WERI-Rb-1 (cell line): ENCODE measurements around the gene VPS13D.

Experiments used
- DNase-seq: peaks from one replicate; pipeline ENCODE4 v3.0.0-alpha.2; 2020
- H3K27ac ChIP-seq: fragments of 250-450 bp; sonication (Bioruptor Pico); 2 replicates; pipeline ENCODE4 v1.5.1; 2020; ENCODE audit warnings: mild to moderate bottlenecking, moderate library complexity
- H3K27me3 ChIP-seq: fragments of 250-450 bp; sonication (Bioruptor Pico); 2 replicates; pipeline ENCODE4 v1.5.1; 2021; ENCODE audit warnings: mild to moderate bottlenecking, low read depth, moderate library complexity; ENCODE audit not compliant: insufficient read depth, severe bottlenecking
- H3K36me3 ChIP-seq: fragments of 250-450 bp; sonication (Bioruptor Pico); 2 replicates; pipeline ENCODE4 v1.5.1; 2020; ENCODE audit warnings: mild to moderate bottlenecking, moderate library complexity
- H3K4me3 ChIP-seq: 2 replicates; pipeline ENCODE4 v1.5.1; 2011; ENCODE audit warnings: low read depth, mild to moderate bottlenecking, control low read depth, low read length
- H3K9me3 ChIP-seq: fragments of 250-450 bp; sonication (Bioruptor Pico); 2 replicates; pipeline ENCODE4 v1.5.1; 2021; ENCODE audit warnings: mild to moderate bottlenecking, moderate library complexity; ENCODE audit not compliant: severe bottlenecking
- TF ChIP-seq, protein P1 (sequence below): IDR thresholded peaks from 2 replicates; pipeline ENCODE4 v1.5.1; 2011; ENCODE audit warnings: low read depth, mild to moderate bottlenecking, control low read depth, inconsistent platforms, low read length

The VPS13D gene

DNA sequence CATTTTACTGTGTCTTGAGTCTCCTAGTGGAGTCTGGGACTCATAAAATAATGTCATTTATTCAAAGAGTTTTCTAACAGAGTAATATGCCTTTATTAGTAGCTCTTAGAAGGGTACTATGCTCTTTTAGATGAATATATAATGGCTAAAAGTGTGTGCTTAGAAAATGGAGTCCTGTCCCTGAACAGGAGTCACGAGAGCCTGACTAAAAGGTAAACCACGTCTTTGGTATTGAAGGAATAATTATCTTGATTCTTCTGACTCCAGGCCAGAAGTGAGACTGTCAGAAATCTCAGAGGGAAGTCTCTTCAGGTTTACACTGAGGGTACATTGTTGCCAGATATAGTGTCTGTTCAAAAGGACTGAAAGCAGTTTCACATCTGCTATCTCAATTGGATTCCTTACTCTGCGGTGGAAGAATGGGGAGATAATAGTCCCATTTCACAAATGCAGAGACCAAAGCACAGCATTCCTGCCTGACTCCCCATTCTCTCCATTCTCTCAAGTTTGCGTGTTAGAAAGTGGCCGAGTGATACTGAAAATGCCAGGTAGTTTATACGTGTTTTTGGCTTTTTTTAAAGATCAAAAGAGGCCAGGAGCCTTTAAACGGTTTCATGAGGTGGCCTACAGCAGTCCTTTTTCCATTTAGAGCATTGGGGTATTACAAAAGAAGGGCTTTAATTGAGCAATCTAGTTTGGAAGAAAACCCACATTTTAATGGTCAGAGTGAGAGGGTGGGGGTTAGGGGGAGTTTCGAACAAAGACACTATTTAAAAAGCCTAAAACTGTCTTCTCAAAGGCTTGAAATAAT, 176.6 kb downstream of the VPS13D start:
- no peaks in the 10 kb centered on the region for H3K9me3 ChIP-seq
- TF ChIP-seq, protein P1, sequence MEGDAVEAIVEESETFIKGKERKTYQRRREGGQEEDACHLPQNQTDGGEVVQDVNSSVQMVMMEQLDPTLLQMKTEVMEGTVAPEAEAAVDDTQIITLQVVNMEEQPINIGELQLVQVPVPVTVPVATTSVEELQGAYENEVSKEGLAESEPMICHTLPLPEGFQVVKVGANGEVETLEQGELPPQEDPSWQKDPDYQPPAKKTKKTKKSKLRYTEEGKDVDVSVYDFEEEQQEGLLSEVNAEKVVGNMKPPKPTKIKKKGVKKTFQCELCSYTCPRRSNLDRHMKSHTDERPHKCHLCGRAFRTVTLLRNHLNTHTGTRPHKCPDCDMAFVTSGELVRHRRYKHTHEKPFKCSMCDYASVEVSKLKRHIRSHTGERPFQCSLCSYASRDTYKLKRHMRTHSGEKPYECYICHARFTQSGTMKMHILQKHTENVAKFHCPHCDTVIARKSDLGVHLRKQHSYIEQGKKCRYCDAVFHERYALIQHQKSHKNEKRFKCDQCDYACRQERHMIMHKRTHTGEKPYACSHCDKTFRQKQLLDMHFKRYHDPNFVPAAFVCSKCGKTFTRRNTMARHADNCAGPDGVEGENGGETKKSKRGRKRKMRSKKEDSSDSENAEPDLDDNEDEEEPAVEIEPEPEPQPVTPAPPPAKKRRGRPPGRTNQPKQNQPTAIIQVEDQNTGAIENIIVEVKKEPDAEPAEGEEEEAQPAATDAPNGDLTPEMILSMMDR: no peak
- peaks cover 7% of the 10 kb centered on the region; the same call in 1 of the 2 replicates for H3K36me3 ChIP-seq
- no peak overlapping the region for H3K27ac ChIP-seq
- H3K4me3 ChIP-seq: no peak overlapping the region
- no peak for DNase-seq
- H3K27me3 ChIP-seq: no peaks in the 10 kb centered on the region

DNA sequence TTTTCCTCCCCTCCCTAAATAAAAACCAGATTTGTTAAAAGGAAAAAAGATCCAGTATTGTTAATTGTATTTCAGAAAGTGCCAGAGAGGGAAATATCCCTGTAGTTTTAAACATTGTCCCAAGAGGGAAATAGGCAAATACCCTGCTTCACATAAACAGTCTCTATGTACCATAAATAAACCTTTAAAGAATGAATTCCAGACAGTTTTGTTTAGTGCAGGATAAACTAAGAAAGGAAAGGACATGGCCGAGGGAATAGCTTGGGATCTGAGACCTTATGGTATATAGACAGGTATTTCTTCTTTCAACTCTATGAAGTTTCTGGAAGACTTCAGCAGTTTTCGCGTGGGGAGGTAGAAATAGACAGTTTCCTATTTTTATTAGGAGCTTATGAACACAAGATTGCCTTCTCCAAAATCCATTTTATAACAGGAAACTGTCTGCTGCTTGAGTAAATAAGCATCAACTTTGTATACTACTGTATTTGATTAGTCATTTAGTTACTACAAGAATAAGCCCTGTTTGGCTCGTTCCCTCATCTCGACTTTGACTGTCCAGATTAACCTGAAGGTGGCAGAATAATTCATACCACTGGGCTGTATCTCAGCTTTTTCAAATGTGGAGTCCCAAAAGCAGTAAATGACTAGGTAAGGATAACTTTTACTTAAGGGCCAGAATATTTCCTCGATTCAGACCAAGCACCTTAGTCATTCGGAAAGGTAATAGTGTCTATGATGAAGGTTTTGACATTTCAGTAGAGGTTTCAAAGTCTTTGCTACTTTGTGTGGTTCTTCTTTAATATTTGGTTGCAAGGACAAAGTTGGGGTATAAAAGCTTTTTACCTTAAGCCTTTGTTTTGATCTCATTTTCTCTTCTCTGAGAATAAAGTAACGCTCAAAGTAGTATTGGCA, 177.5 kb downstream of the VPS13D start:
- H3K27ac ChIP-seq: no peak overlapping the region
- no peaks in the 10 kb centered on the region for H3K9me3 ChIP-seq
- TF ChIP-seq, protein P1: no peak
- peaks cover 7% of the 10 kb centered on the region; the same call in 1 of the 2 replicates for H3K36me3 ChIP-seq
- H3K4me3 ChIP-seq: no peak overlapping the region
- H3K27me3 ChIP-seq: no peaks in the 10 kb centered on the region
- DNase-seq: no peak

DNA sequence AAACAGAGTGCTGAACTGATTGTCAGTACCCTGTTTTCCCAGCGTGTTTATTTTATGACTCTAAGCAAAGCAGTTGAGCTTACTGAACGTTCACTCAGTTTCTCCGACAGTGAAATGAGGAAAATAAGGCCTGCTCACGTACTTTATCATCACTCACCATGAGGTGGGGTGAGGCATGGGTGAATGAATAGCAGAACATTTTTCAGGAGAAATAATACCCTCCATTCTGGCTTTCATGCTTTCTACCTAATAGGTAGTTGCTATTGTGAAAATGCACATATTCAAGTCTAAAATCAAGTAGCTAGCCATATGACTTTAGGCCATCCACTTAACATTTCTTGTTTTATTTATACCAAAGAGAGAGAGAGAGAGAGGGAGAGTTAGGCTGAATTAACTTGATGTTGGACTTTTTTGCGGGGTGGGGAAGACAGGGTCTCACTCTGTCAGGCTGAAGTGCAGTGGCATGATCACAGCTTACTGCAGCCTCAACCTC, 178.2 kb downstream of the VPS13D start:
- Histone ChIP-seq H3K4me3 (no peak overlapping the region), H3K9me3 (no peaks in the 10 kb centered on the region), H3K27ac (no peak overlapping the region), H3K36me3 (peaks cover 7% of the 10 kb centered on the region; the same call in 1 of the 2 replicates), H3K27me3 (no peaks in the 10 kb centered on the region)
- TF ChIP-seq, protein P1: no peak
- DNase-seq: no peak

DNA sequence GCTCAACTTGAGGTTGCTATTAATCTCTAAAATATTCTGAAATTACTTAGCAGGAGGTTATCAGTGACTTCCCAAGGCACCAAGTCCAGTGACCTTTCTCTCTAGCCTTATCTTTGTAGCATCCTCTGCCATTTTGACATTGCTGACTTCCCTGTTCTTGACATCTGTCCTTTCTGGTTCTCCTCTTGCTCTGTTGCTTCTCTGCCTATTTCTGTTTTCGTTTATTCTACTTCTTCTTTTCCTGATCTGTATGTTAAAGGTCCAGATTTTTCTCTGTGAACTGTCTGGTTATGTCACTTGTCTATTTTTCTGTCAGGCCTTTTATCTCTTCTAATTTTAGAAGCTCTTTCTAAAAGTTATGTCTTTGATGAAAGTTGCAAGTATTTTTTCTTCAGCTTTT, 178.8 kb downstream of the VPS13D start:
- TF ChIP-seq, protein P1: no peak
- Histone ChIP-seq H3K4me3 (no peak overlapping the region), H3K9me3 (no peaks in the 10 kb centered on the region), H3K27me3 (no peaks in the 10 kb centered on the region), H3K36me3 (peaks cover 7% of the 10 kb centered on the region; the same call in 1 of the 2 replicates), H3K27ac (no peak overlapping the region)
- no peak for DNase-seq

DNA sequence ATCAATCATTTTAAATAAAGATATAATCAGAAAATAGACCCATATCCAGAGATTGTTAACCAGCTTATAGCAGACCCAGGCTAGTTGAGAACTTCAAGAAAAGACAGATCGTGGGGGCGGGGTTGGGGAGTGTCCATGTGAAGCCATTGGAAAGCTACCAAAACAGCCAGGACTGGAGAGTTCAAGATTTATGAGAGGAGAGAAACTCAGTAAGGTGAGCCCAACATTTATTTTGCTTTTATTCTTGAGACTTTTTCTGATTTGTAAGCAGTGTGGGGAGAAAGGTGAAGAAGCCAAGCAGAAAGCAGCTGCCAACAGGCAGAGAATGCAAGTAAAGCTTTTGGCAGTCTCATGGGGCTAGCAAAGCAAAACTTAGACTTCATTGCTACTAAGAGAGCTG, 179.9 kb downstream of the VPS13D start:
- no peak for DNase-seq

More for the DNA sequence above, 179.9 kb downstream of the VPS13D start:
- peaks cover 7% of the 10 kb centered on the region; the same call in 1 of the 2 replicates for H3K36me3 ChIP-seq
- no peaks in the 10 kb centered on the region for H3K9me3 ChIP-seq
- no peaks in the 10 kb centered on the region for H3K27me3 ChIP-seq
- TF ChIP-seq, protein P1: no peak
- no peak overlapping the region for H3K27ac ChIP-seq
- no peak overlapping the region for H3K4me3 ChIP-seq
